Activated CD8-positive, alpha-beta memory T cell treated with anti-CD3 and anti-CD28 coated beads, Interleukin-2, amount 10 ng/mL, durations not matched to agents 7 days and 5 days (primary cell): ENCODE measurements around the gene ZNF594. TPM values are rescaled to one million over a fixed set of nuclear protein-coding genes. Genes with fewer than 3 reads are reported as not detected.
A peak's percentile ranks its signal among the peaks of the same experiment; 100 is the strongest.
"Not testable (repeated sequence)": the region's sequence is repeated elsewhere in the genome, so short reads cannot be mapped to it uniquely, and the experiment has no call there.

Source experiments
- ATAC-seq: fragments of 150-1000 bp; cut with Tn5 transposase; one replicate; pipeline ENCODE4 v1.10.0; 2021; ENCODE audit warnings: moderate library complexity
- CTCF ChIA-PET: fragments of 350-600 bp; sonication (Branson Sonifier 250); formaldehyde crosslinking; loops from one replicate; lab custom pipeline; 2021; ENCODE audit warnings: antibody characterized with exemption; lab: Charles Lee
- DNase-seq: peaks from one replicate; pipeline ENCODE4 v3.0.0-alpha.2; 2020
- H3K27ac Mint-ChIP-seq: one replicate; pipeline ENCODE4 v1.8.0; 2021; ENCODE audit warnings: mild to moderate bottlenecking, mixed read lengths
- H3K27me3 Mint-ChIP-seq: one replicate; pipeline ENCODE4 v1.8.0; 2021; ENCODE audit warnings: mixed read lengths
- H3K36me3 Mint-ChIP-seq: one replicate; pipeline ENCODE4 v1.8.0; 2021; ENCODE audit warnings: mild to moderate bottlenecking, mixed read lengths
- H3K4me1 Mint-ChIP-seq: one replicate; pipeline ENCODE4 v1.8.0; 2021; ENCODE audit warnings: mixed read lengths
- H3K4me3 Mint-ChIP-seq: one replicate; pipeline ENCODE4 v1.8.0; 2021; ENCODE audit warnings: mild to moderate bottlenecking, moderate library complexity, mixed read lengths
- H3K9me3 Mint-ChIP-seq: one replicate; pipeline ENCODE4 v1.8.0; 2022; ENCODE audit warnings: low read depth, mixed read lengths
- total RNA-seq, 2 experiments: library from RNA; stranded (reverse); gene quantifications; one replicate each; pipeline ENCODE4 v1.2.3, GENCODE V29; 2021

Gene ZNF594
- total RNA-seq, 2 experiments from 2014 or later = 10.5 to 11.3 TPM

DNA sequence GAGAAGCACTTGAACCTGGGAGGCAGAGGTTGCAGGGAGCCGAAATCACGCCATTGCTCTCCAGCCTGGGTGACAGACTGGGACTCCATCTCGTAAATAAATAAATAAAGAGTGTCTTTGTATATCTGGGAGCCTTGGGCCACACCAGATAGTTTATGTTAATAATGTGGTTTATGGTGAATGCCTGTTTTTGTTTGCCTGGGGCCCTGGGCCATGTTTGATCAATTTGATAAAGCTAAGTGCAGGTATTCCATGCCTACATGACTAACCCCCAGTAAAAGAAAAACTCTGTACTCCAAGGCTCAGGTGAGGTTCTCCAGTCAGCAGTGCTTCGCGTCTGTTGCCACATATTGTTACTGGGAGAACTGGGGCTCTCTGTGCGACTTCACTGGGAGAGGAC is 27.9 kb upstream of the ZNF594 start:
- peaks cover 11% of the 10 kb centered on the region for H3K4me1 Mint-ChIP-seq
- no peaks in the 10 kb centered on the region for H3K9me3 Mint-ChIP-seq
- H3K27ac Mint-ChIP-seq = no peak overlapping the region
- ATAC-seq = no peak
- no peak for DNase-seq
- H3K4me3 Mint-ChIP-seq = no peak overlapping the region
- CTCF ChIA-PET = no interaction called here
- no peaks in the 10 kb centered on the region for H3K36me3 Mint-ChIP-seq
- H3K27me3 Mint-ChIP-seq = no peaks in the 10 kb centered on the region

DNA sequence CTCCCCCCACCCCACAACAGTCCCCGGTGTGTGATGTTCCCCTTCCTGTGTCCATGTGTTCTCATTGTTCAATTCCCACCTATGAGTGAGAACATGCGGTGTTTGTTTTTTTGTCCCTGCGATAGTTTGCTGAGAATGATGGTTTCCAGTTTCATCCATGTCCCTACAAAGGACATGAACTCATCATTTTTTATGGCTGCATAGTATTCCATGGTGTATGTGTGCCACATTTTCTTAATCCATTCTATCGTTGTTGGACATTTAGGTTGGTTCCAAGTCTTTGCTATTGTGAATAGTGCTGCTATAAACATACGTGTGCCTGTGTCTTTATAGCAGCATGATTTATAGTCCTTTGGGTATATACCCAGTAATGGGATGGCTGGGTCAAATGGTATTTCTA is 25.9 kb upstream of the ZNF594 start:
- H3K27me3 Mint-ChIP-seq, H3K36me3 Mint-ChIP-seq, ATAC-seq, H3K4me3 Mint-ChIP-seq, DNase-seq, H3K27ac Mint-ChIP-seq, H3K9me3 Mint-ChIP-seq: not testable (repeated sequence)
- H3K4me1 Mint-ChIP-seq = peaks cover 11% of the 10 kb centered on the region
- CTCF ChIA-PET = interaction anchor here (0.7 kb wide), 1 partner anchor 9 kb away, joined by 3 read pairs; no protein-coding TSS in a partner anchor

GRCh38 chr17:5211458-5211857 is 19.8 kb upstream of the ZNF594 start:
- H3K9me3 Mint-ChIP-seq = no peaks in the 10 kb centered on the region

DNA sequence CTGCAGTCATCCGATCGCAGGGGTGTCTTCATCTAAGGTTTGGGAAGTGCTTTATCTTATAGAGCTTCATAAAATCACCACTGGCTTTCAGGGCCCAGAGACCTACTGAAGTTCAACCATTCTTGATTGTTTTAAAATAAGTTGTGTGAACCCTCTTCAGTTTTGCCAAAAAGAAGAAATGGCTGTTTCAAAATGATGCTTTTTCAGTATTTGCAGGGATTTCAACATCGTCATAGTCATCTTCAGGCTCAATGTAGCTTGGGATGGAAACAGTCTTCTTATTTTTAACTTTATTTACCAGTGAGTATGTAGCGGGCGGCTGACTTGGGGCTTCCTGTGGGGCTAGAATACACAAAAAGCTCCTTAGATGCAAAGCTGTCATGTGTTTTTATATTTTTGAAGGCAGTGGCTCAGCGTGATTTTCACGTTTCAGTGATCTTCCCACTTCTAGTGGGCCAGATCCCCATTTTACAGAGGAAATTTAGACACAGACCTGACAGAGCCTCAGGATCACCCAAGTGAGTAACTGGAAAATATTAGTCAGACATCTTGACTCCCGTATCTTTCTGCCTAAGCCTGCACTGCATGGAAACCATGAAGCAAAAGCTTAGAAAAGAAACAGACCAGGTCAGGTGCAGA is 19.1 kb upstream of the ZNF594 start:
- H3K27ac Mint-ChIP-seq = no peak overlapping the region
- no peaks in the 10 kb centered on the region for H3K4me1 Mint-ChIP-seq
- ATAC-seq = no peak
- H3K4me3 Mint-ChIP-seq = no peak overlapping the region
- H3K36me3 Mint-ChIP-seq = no peaks in the 10 kb centered on the region
- no peaks in the 10 kb centered on the region for H3K27me3 Mint-ChIP-seq
- H3K9me3 Mint-ChIP-seq = no peaks in the 10 kb centered on the region
- no peak for DNase-seq
- CTCF ChIA-PET = interaction anchor here (1.3 kb wide), 1 partner anchor 27 kb away, joined by 4 read pairs; no protein-coding TSS in a partner anchor

More at GRCh38 chr17:5211458-5211857, 19.8 kb upstream of the ZNF594 start:
- CTCF ChIA-PET = interaction anchor here (1.3 kb wide), 1 partner anchor 26 kb away, joined by 4 read pairs; no protein-coding TSS in a partner anchor
- Mint-ChIP-seq H3K36me3 (no peaks in the 10 kb centered on the region), H3K27ac (no peak overlapping the region), H3K27me3 (no peaks in the 10 kb centered on the region), H3K4me1 (no peaks in the 10 kb centered on the region), H3K4me3 (no peak overlapping the region)
- no peak for DNase-seq
- ATAC-seq = no peak

DNA sequence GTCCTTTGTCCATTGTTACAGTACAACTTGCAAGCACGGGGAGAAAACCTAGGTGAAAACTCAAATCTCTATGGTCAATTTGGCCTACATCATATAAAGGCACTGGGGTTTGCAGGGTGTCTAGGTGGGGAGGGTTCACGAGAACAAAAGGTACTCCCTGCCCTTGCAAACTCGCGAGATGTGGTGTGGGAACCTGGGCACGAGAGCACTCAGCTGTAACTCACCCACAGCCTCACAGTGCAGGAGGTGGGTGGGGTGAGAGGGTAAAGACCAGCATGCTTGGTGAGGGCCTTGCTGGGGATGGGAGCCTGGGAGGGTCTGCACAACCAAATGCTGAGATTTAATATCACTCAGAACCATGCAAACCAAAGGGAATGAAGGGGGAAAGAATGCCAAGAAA is 18.4 kb upstream of the ZNF594 start:
- CTCF ChIA-PET = no interaction called here
- Mint-ChIP-seq H3K36me3 (no peaks in the 10 kb centered on the region), H3K4me3 (no peak overlapping the region), H3K9me3 (no peaks in the 10 kb centered on the region), H3K4me1 (no peaks in the 10 kb centered on the region), H3K27me3 (no peaks in the 10 kb centered on the region), H3K27ac (no peak overlapping the region)
- no peak for ATAC-seq
- no peak for DNase-seq

DNA sequence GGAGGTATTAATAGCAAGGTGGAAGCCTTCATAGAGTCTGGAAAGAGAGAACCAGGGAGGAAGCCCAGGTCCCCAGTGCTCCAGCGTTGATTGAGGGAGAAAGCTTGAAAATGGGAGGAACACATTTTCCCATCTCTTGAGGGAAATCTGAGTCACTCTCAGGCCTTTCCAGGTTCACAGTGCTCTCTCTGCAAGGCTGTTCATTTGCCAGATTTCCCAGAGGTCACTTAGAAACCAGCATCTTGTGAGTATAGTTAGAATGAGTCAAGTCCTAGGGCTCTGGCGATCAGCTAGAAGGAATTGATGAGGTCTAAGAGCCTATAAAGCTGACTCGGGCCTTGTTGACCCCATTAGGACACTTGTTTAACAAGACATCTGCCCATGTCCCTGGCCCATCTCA is 17.7 kb upstream of the ZNF594 start:
- Mint-ChIP-seq H3K9me3 (no peaks in the 10 kb centered on the region), H3K27me3 (no peaks in the 10 kb centered on the region), H3K4me1 (no peaks in the 10 kb centered on the region), H3K4me3 (no peak overlapping the region), H3K27ac (no peak overlapping the region), H3K36me3 (no peaks in the 10 kb centered on the region)
- CTCF ChIA-PET = no interaction called here
- ATAC-seq = no peak
- DNase-seq = no peak

DNA sequence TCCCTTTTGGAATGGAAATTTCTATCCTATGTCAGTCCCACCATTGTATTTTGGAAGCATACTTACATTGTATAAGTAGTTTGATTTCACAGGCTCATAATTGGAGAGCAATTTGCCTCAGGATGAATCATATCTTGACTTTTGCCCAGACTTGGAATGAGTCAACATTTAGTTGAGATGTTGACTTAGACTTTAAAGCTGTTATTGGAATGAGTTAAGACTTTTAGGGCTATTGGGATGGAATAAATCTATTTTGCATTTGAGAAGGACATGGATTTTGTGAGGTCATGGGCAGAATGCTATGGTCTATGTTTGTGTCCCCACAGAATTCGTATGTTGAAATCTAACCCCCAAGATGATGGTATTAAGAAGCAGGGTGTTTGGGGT is 12.2 kb upstream of the ZNF594 start:
- ATAC-seq (no peak), DNase-seq (no peak)
- Mint-ChIP-seq H3K27ac (no peak overlapping the region), H3K4me3 (no peak overlapping the region), H3K27me3 (no peaks in the 10 kb centered on the region), H3K36me3 (peaks cover 4% of the 10 kb centered on the region), H3K4me1 (peaks cover 6% of the 10 kb centered on the region), H3K9me3 (peaks cover 6% of the 10 kb centered on the region)
- CTCF ChIA-PET = no interaction called here

- Mint-ChIP-seq H3K27ac (no peak overlapping the region), H3K36me3 (peaks cover 4% of the 10 kb centered on the region), H3K9me3 (peaks cover 6% of the 10 kb centered on the region), H3K4me3 (no peak overlapping the region), H3K27me3 (no peaks in the 10 kb centered on the region), H3K4me1 (peaks cover 6% of the 10 kb centered on the region)
- CTCF ChIA-PET = no interaction called here
- DNase-seq (no peak), ATAC-seq (no peak)
These were observed 11.7 kb upstream of the ZNF594 start for GRCh38 chr17:5203178-5203907.

GRCh38 chr17:5201011-5201410 is 9.3 kb upstream of the ZNF594 start:
- H3K9me3 Mint-ChIP-seq = peaks cover 6% of the 10 kb centered on the region
- H3K4me1 Mint-ChIP-seq = peaks cover 6% of the 10 kb centered on the region
- peaks cover 4% of the 10 kb centered on the region for H3K36me3 Mint-ChIP-seq
- CTCF ChIA-PET = no interaction called here
- no peak for ATAC-seq
- no peak for DNase-seq
- H3K27ac Mint-ChIP-seq = no peak overlapping the region
- no peaks in the 10 kb centered on the region for H3K27me3 Mint-ChIP-seq
- no peak overlapping the region for H3K4me3 Mint-ChIP-seq

DNA sequence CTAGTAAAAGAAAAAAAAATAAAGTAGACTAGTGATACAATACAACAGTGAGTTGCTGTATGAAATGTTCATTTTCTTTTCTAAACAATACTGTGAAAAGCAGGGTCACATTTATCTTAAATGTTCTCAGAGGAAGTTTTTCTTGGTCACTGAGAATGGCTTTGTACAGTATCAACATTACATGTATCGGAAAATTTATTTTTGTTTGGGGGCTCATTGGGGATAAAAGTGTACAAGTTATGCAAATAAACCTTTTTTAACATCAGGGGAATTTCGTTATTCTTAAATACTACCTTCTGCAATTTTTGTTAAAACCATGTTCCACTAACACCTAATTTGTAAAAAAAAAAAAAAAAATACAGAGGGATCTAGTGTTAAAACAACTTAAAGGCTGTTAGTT is 8.7 kb upstream of the ZNF594 start:
- Mint-ChIP-seq H3K9me3 (peaks cover 6% of the 10 kb centered on the region), H3K27me3 (no peaks in the 10 kb centered on the region), H3K4me3 (no peak overlapping the region), H3K36me3 (peaks cover 4% of the 10 kb centered on the region), H3K4me1 (peaks cover 6% of the 10 kb centered on the region), H3K27ac (no peak overlapping the region)
- no peak for ATAC-seq
- CTCF ChIA-PET = no interaction called here
- DNase-seq = no peak

- Mint-ChIP-seq H3K36me3 (no peaks in the 10 kb centered on the region), H3K4me3 (no peak overlapping the region), H3K9me3 (no peaks in the 10 kb centered on the region), H3K27ac (no peak overlapping the region), H3K27me3 (no peaks in the 10 kb centered on the region), H3K4me1 (no peaks in the 10 kb centered on the region)
- CTCF ChIA-PET = interaction anchor here (0.6 to 2.0 kb wide), 5 partner anchors 8 to 84 kb away, joined by 3 to 11 read pairs (median 3); partner anchors contain the start of gene RABEP1
- DNase-seq = no peak
- ATAC-seq = no peak
These were observed 6.8 kb upstream of the ZNF594 start for GRCh38 chr17:5198472-5198871.

GRCh38 chr17:5194346-5194745 is 2.7 kb upstream of the ZNF594 start:
- Mint-ChIP-seq H3K36me3 (peaks cover 20% of the 10 kb centered on the region), H3K9me3 (peaks cover 10% of the 10 kb centered on the region), H3K27me3 (no peaks in the 10 kb centered on the region), H3K4me3 (no peak overlapping the region), H3K4me1 (peaks cover 28% of the 10 kb centered on the region), H3K27ac (no peak overlapping the region)
- CTCF ChIA-PET = interaction anchor here (1.6 to 2.5 kb wide), 2 partner anchors 12 to 44 kb away, joined by 3 to 9 read pairs; no protein-coding TSS in a partner anchor
- ATAC-seq = no peak
- no peak for DNase-seq

DNA sequence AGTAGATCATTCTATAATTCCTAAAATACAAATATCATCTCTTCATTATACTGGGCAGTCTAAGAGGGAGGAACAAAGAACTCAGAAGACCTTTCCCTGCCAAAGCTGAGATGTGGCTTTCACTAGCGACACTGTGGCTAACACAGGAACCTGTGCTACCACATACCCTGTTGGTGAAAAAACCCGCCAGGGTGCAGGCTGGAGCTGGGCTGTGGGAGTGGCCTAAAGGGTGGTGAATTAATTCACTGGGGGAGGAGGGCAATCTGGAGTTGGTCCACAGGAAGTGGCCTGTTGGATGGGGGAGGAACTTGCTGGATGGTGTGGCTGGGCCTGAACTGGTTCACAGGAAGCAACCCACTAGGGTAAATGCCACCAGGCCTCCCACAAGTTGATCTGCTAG is 7.4 kb downstream of the ZNF594 start:
- H3K9me3 Mint-ChIP-seq = peaks cover 51% of the 10 kb centered on the region
- CTCF ChIA-PET = no interaction called here
- H3K4me3 Mint-ChIP-seq = no peak overlapping the region
- H3K4me1 Mint-ChIP-seq = peaks cover 4% of the 10 kb centered on the region
- peaks cover 79% of the 10 kb centered on the region for H3K36me3 Mint-ChIP-seq
- no peak overlapping the region for H3K27ac Mint-ChIP-seq
- ATAC-seq (no peak), DNase-seq (peak; percentile 47)
- no peaks in the 10 kb centered on the region for H3K27me3 Mint-ChIP-seq

DNA sequence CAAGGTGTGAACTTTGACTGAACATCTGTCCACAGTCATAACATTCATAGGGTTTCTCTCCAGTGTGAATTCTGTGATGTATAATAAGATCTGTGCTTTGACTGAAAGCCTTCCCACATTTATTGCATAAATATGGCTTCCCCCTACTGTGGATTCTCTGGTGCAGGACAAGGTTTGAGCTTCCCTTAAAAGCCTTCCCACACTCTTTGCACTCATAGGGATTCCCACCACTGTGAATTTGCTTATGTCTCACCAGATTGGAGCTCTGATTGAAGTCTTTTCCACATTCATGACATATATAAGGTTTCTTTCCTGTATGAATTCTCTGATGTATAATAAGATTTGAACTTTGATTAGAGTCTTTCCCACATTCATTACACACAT is 8.3 kb downstream of the ZNF594 start:
- H3K4me1 Mint-ChIP-seq = peaks cover 4% of the 10 kb centered on the region
- peaks cover 81% of the 10 kb centered on the region for H3K36me3 Mint-ChIP-seq
- peaks cover 51% of the 10 kb centered on the region for H3K9me3 Mint-ChIP-seq
- no peak for DNase-seq
- H3K4me3 Mint-ChIP-seq = no peak overlapping the region
- CTCF ChIA-PET = interaction anchor here (1.3 to 3.6 kb wide), 2 partner anchors 8 to 12 kb away, joined by 3 to 11 read pairs; partner anchors contain the start of gene ZNF594
- no peak for ATAC-seq
- H3K27ac Mint-ChIP-seq = no peak overlapping the region
- H3K27me3 Mint-ChIP-seq = no peaks in the 10 kb centered on the region
